Nephron (organoid): ENCODE measurements around the gene ULK4.
A peak's percentile ranks its signal among the peaks of the same experiment; 100 is the strongest.

Experiments used
- H3K27ac Mint-ChIP-seq, 3 experiments: 2 replicates each; pipeline ENCODE4 v1.8.0; 2020; ENCODE audit warnings: mixed read lengths in 3 of 3, mild to moderate bottlenecking in 2 of 3, moderate library complexity in 1 of 3
- H3K27me3 Mint-ChIP-seq: 2 replicates; pipeline ENCODE4 v1.8.0; 2021; ENCODE audit warnings: low read depth, mild to moderate bottlenecking, moderate library complexity, mixed read lengths
- H3K36me3 Mint-ChIP-seq: 2 replicates; pipeline ENCODE4 v1.8.0; 2020; ENCODE audit warnings: low read depth, mixed read lengths
- H3K4me1 Mint-ChIP-seq: 2 replicates; pipeline ENCODE4 v1.8.0; 2020; ENCODE audit warnings: mixed read lengths
- H3K4me3 Mint-ChIP-seq, 3 experiments: 2 replicates each; pipeline ENCODE4 v1.8.0; 2020; ENCODE audit warnings: mild to moderate bottlenecking in 3 of 3, mixed read lengths in 3 of 3, moderate library complexity in 2 of 3
- H3K9me3 Mint-ChIP-seq: 2 replicates; pipeline ENCODE4 v1.8.0; 2020; ENCODE audit warnings: mixed read lengths
- CTCF ChIP-seq, 3 experiments: fragments of 200-600 bp; sonication (generic); IDR thresholded peaks; one replicate each; pipeline ENCODE4 v1.5.0; 2021; ENCODE audit warnings: antibody characterized with exemption in 3 of 3; ENCODE audit not compliant: unreplicated experiment in 3 of 3

ULK4 gene

GRCh38 chr3:41208507-41209220 lies 753.2 kb downstream of the ULK4 start:
- H3K4me1 Mint-ChIP-seq, result peaks cover 77% of the 10 kb centered on the region
- TF ChIP-seq CTCF (IDR thresholded peaks at IDR 0.05; ENCODE audit: unreplicated experiment in 3 of 3), result no peak
- no peaks in the 10 kb centered on the region for H3K27me3 Mint-ChIP-seq
- peak overlapping the region; percentile 1 to 5 (median 3) for H3K27ac Mint-ChIP-seq
- H3K4me3 Mint-ChIP-seq, result peak overlapping the region in 1 of 3 experiments; percentile 12
- no peaks in the 10 kb centered on the region for H3K9me3 Mint-ChIP-seq
- peaks cover 40% of the 10 kb centered on the region for H3K36me3 Mint-ChIP-seq

- TF ChIP-seq CTCF (IDR thresholded peaks at IDR 0.05; ENCODE audit: unreplicated experiment in 3 of 3), result no peak
- Mint-ChIP-seq H3K9me3 (no peaks in the 10 kb centered on the region), H3K27ac (peak overlapping the region in 2 of 3 experiments; percentile 10 to 16), H3K27me3 (no peaks in the 10 kb centered on the region), H3K4me3 (peak overlapping the region in 2 of 3 experiments; percentile 11 to 12), H3K4me1 (peaks cover 76% of the 10 kb centered on the region), H3K36me3 (peaks cover 29% of the 10 kb centered on the region)
Measured at GRCh38 chr3:41207355-41207754, 754.5 kb downstream of the ULK4 start.

- Mint-ChIP-seq H3K36me3 (peaks cover 17% of the 10 kb centered on the region), H3K27me3 (no peaks in the 10 kb centered on the region), H3K9me3 (no peaks in the 10 kb centered on the region), H3K4me3 (peak overlapping the region in 1 of 3 experiments; percentile 20), H3K4me1 (peaks cover 78% of the 10 kb centered on the region), H3K27ac (peak overlapping the region in 2 of 3 experiments; percentile 10 to 56)
- TF ChIP-seq CTCF (IDR thresholded peaks at IDR 0.05; ENCODE audit: unreplicated experiment in 3 of 3), result no peak
Measured at GRCh38 chr3:41205591-41205990, 756.3 kb downstream of the ULK4 start.

- no peak for TF ChIP-seq CTCF (IDR thresholded peaks at IDR 0.05; ENCODE audit: unreplicated experiment in 3 of 3)
- Mint-ChIP-seq H3K27ac (no peak overlapping the region), H3K27me3 (no peaks in the 10 kb centered on the region), H3K4me1 (peaks cover 75% of the 10 kb centered on the region), H3K4me3 (peak overlapping the region; percentile 7 to 63 (median 18)), H3K36me3 (peaks cover 12% of the 10 kb centered on the region), H3K9me3 (no peaks in the 10 kb centered on the region)
Measured at GRCh38 chr3:41204369-41204768, 757.5 kb downstream of the ULK4 start.

GRCh38 chr3:41202834-41203345 lies 759.0 kb downstream of the ULK4 start:
- Mint-ChIP-seq H3K36me3 (no peaks in the 10 kb centered on the region), H3K27ac (peak overlapping the region in 2 of 3 experiments; percentile 9 to 34)
- peak; percentile 36 to 55 (median 40) for TF ChIP-seq CTCF (IDR thresholded peaks at IDR 0.05; ENCODE audit: unreplicated experiment in 3 of 3)

More at GRCh38 chr3:41202834-41203345, 759.0 kb downstream of the ULK4 start:
- Mint-ChIP-seq H3K27me3 (peaks cover 3% of the 10 kb centered on the region), H3K4me3 (peak overlapping the region; percentile 95 to 98 (median 97)), H3K9me3 (no peaks in the 10 kb centered on the region), H3K4me1 (peaks cover 65% of the 10 kb centered on the region)
